Activated T-helper 1 cell treated with anti-CD3 and anti-CD28 coated beads, Interleukin-12 subunit alpha, Interleukin-12 subunit beta, Interleukin-2, Interleukin-4 antibody, amounts not matched to agents 30 ng/mL and 10 ng/mL and 1 ng/mL, durations not matched to agents 14 hours and 24 hours and 36 hours (primary cell): Measurements from ENCODE around the gene TEP1. TPM values are rescaled to one million over a fixed set of nuclear protein-coding genes. Genes with fewer than 3 reads are reported as not detected.

Source experiments
- total RNA-seq: library from RNA; stranded (reverse); gene quantifications from 2 replicates; pipeline ENCODE4 v1.2.3, GENCODE V29; 2022

Gene TEP1
- total RNA-seq, 1 donor from 2014 or later: 41.9 TPM

Other genes with a start within 250 kb of the TEP1 start
- not detected in 2 replicates for gene OR11G2, start 222.6 kb downstream of the TEP1 start, total RNA-seq
- gene OR11H6, start 189.8 kb downstream of the TEP1 start, total RNA-seq: not detected in 2 replicates
- gene OR11H7, start 184.5 kb downstream of the TEP1 start, total RNA-seq: not detected in 2 replicates
- gene OR11H4, start 174.2 kb downstream of the TEP1 start, total RNA-seq: not detected in 2 replicates
- 33.0 and 33.7 TPM in 2 replicates for gene TTC5, start 107.5 kb downstream of the TEP1 start, total RNA-seq
- 61.2 and 72.5 TPM in 2 replicates for gene CCNB1IP1, start 80.2 kb downstream of the TEP1 start, total RNA-seq
- 32.5 and 36.6 TPM in 2 replicates for gene PARP2, start 69.9 kb downstream of the TEP1 start, total RNA-seq
- 0.05 TPM in 2 replicates for gene KLHL33, start 22.7 kb upstream of the TEP1 start, total RNA-seq
- gene OSGEP, start 41.3 kb upstream of the TEP1 start, total RNA-seq: 69.6 and 77.4 TPM in 2 replicates
- gene APEX1, start 41.7 kb upstream of the TEP1 start, total RNA-seq: 236 and 242 TPM in 2 replicates
- 36.6 and 37.0 TPM in 2 replicates for gene PIP4P1, start 47.9 kb upstream of the TEP1 start, total RNA-seq
- 149 TPM in 2 replicates for gene PNP, start 55.9 kb upstream of the TEP1 start, total RNA-seq
- gene RNASE10, start 92.0 kb upstream of the TEP1 start, total RNA-seq: 0.26 and 0.29 TPM in 2 replicates
- not detected in 2 replicates for gene RNASE9, start 147.5 kb upstream of the TEP1 start, total RNA-seq
- gene RNASE11, start 174.5 kb upstream of the TEP1 start, total RNA-seq: not detected in 2 replicates
- gene RNASE12, start 177.9 kb upstream of the TEP1 start, total RNA-seq: not detected in 2 replicates
- not detected in 2 replicates for gene OR6S1, start 228.2 kb upstream of the TEP1 start, total RNA-seq